ENCODE measurements around the gene SH3RF2. TPM values are rescaled to one million over a fixed set of nuclear protein-coding genes. Genes with fewer than 3 reads are reported as not detected.

Gene SH3RF2
- total and polyA plus RNA-seq, 2 of the 13 experiments (the other 11 are each of a cell fraction or from before 2014, with no cell fraction given) = 2.6 to 3.7 TPM

DNA sequence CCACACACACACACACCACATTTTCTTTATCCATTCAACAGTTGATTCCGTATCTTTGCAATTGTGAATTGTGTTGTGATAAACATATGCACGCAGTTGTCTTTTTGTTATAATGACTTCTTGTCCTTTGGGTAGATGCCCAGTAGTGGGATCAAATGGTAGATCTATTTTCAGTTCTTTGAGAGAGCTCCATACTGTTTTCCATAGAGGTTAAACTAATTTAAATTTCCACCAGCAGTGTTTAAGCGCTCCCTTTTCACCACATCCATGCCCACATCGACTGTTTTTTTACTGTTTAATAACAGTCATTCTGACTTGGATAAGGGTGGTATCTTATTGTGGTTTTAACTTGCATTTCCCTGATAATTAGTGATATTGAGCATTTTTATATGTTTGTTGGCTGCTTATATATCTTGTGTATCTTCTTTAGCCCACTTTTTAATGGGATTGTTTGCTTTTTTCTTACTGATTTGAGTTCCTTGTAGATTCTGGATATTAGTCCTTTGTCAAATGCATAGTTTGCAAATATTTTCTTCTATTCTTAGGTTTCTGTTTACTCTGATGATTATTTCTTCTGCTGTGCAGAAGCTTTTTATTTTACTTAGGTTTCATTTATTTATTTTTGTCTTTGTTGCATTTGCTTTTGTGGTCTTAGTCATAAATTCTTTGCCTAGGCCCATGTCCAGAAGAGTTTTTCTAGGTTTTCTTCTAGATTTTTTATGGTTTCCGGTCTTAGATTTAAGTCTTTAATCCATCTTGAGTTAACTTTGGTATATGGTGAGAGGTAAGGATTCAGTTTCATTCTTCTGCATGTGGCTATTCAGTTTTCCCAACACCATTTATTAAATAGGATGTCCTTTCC lies 82.4 kb downstream of the SH3RF2 start (continued):
- no peak for TF ChIP-seq MEIS1 (CRISPR knock-in tag; IDR thresholded peaks at IDR 0.05; ENCODE audit: borderline replicate concordance)
- no peak for TF ChIP-seq ZNF556 (CRISPR knock-in tag; IDR thresholded peaks at IDR 0.05; ENCODE audit: borderline replicate concordance)

DNA sequence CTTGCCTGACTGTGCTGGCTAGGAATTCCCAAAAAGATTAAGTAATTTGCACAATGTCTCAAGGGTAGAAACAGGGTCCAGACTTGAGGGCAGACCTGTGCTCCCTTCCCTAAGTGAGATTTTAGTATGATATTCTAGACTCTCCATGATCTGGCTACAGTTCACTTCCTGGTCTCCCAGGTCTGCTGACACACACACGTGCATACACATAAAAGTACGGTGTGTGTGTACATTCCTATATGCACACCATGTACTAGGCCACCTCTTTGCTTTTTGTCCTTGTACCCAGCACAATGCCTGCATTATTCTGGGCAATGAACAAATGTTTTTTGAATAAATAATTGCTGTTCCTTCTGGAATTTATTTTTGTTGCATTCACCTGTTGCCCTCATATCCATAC lies 83.7 kb downstream of the SH3RF2 start:
- ATAC-seq (no peak), FAIRE-seq (no peak), DNase-seq (ENCODE audit: low spot score) (peak; percentile 7)
- Histone ChIP-seq H3K4me2 (ENCODE audit: low read depth, low read length) (no peak overlapping the region), H2AFZ (ENCODE audit: low read length) (no peak overlapping the region), H3K79me2 (ENCODE audit: insufficient read depth, low read length) (no peaks in the 10 kb centered on the region), H3K4me3 (replicated peaks in 1 of 3; ENCODE audit: insufficient read depth in 1 of 3, low read depth in 2 of 3, low read length in 3 of 3) (no peak overlapping the region), H3K27ac (ENCODE audit: extremely low read length, insufficient read depth, low read length) (no peak overlapping the region), H3K27me3 (ENCODE audit: control insufficient read depth in 1 of 2, insufficient read depth in 2 of 2, low read length in 2 of 2) (no peaks in the 10 kb centered on the region), H4K20me1 (ENCODE audit: insufficient read depth, low read length) (no peaks in the 10 kb centered on the region), H3K4me1 (ENCODE audit: insufficient read depth, low read length) (peaks cover 13% of the 10 kb centered on the region), H3K36me3 (replicated peaks in 1 of 2; ENCODE audit: control insufficient read depth in 1 of 2, insufficient read depth in 2 of 2, low read length in 2 of 2) (peaks cover 2 to 5% of the 10 kb centered on the region in 2 experiments; a peak in 3 of 5 replicates), H3K9me3 (ENCODE audit: low read length) (no peaks in the 10 kb centered on the region), H3K9ac (ENCODE audit: insufficient read depth, low read depth, low read length) (no peak overlapping the region)
- CTCF ChIA-PET (ENCODE audit: low intra/inter-chr PET ratio, low total read pairs) = no interaction called here
- TF ChIP-seq EED (CRISPR knock-in tag; IDR thresholded peaks at IDR 0.05) = no peak
- TF ChIP-seq, protein P1, sequence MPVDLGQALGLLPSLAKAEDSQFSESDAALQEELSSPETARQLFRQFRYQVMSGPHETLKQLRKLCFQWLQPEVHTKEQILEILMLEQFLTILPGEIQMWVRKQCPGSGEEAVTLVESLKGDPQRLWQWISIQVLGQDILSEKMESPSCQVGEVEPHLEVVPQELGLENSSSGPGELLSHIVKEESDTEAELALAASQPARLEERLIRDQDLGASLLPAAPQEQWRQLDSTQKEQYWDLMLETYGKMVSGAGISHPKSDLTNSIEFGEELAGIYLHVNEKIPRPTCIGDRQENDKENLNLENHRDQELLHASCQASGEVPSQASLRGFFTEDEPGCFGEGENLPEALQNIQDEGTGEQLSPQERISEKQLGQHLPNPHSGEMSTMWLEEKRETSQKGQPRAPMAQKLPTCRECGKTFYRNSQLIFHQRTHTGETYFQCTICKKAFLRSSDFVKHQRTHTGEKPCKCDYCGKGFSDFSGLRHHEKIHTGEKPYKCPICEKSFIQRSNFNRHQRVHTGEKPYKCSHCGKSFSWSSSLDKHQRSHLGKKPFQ (CRISPR knock-in tag; IDR thresholded peaks at IDR 0.05; ENCODE audit: insufficient replicate concordance) = no peak
- no peak for TF ChIP-seq ZNF615 (CRISPR knock-in tag; IDR thresholded peaks at IDR 0.05; ENCODE audit: borderline replicate concordance)
- no peak for TF ChIP-seq ZNF264 (CRISPR knock-in tag; IDR thresholded peaks at IDR 0.05)
- in situ Hi-C loops (cut with HindIII; ENCODE audit: extremely low pct_ligation_motif_present, low pct_unique_long_range_greater_than_20kb) (no loop called here), intact Hi-C loops (cut with micrococcal nuclease; ENCODE audit: unreplicated experiment) (no loop called here)
- BruUV-seq (replicated peaks) = no TSS peak
- WGBS (ENCODE audit: low lambda C conversion rate) = 68% methylated on average over 2 of the region's 2 CpGs
- POLR2A ChIA-PET = no interaction called here
